Activated naive CD8-positive, alpha-beta T cell treated with anti-CD3 and anti-CD28 coated beads, Interleukin-2, amount 50 U/mL, for 24 hours (primary cell): ENCODE measurements around the gene INTS6L.
"Not testable (repeated sequence)": the region's sequence is repeated elsewhere in the genome, so short reads cannot be mapped to it uniquely, and the experiment has no call there.

Source experiments
- ATAC-seq: fragments of 150-1000 bp; cut with Tn5 transposase; one replicate; pipeline ENCODE4 v1.10.0; 2021
- DNase-seq: peaks from one replicate; pipeline ENCODE4 v3.0.0; 2021
- H3K27ac Mint-ChIP-seq: one replicate; pipeline ENCODE4 v1.8.0; 2021; ENCODE audit warnings: mild to moderate bottlenecking, mixed read lengths
- H3K27me3 Mint-ChIP-seq: one replicate; pipeline ENCODE4 v1.8.0; 2021; ENCODE audit warnings: mixed read lengths
- H3K36me3 Mint-ChIP-seq: one replicate; pipeline ENCODE4 v1.8.0; 2021; ENCODE audit warnings: low read depth, mixed read lengths
- H3K4me1 Mint-ChIP-seq: one replicate; pipeline ENCODE4 v1.8.0; 2021; ENCODE audit warnings: mixed read lengths
- H3K4me3 Mint-ChIP-seq: one replicate; pipeline ENCODE4 v1.8.0; 2021; ENCODE audit warnings: mild to moderate bottlenecking, moderate library complexity, mixed read lengths
- H3K9me3 Mint-ChIP-seq: one replicate; pipeline ENCODE4 v1.8.0; 2021; ENCODE audit warnings: mixed read lengths

Gene INTS6L

DNA sequence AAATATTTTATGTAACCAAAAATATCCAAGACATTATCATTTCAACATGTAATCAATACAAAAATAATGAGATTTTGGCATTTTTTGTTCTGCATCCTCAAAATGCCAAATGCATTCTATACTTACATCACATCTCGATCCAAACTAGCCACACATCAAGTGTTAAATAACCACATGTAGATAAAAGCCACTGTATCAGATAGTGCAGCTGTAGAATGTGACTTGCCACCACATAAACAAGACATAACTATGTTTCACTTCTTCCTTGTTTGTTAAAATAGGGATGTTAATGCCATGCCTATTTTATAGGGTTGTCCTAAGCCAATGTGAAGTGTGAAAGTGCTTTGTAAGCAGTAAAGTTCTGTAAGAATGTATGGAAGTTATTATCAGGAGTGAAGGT, 20.9 kb downstream of the INTS6L start:
- H3K27ac Mint-ChIP-seq = no peak overlapping the region
- H3K9me3 Mint-ChIP-seq = no peaks in the 10 kb centered on the region
- H3K4me1 Mint-ChIP-seq = peaks cover 49% of the 10 kb centered on the region

DNA sequence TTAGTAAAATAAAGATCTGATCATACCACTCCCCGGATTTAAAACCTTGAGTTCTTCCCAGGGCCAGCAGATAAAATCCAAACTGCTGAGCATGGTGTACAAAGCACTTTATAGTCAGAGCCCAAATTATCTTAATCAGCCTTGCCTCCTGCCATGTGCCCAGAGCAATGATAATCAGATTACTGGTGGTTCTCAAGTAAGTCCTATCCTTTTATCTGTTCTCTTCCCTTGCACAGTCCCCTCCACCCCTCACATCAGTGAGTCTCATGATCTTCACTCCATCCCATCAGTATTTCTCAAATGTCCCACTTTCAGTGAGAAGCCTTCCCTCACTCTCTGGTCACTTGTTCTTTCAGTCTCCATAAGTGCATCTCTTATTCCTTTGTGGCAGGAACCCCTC, 22.7 kb downstream of the INTS6L start:
- H3K9me3 Mint-ChIP-seq = no peaks in the 10 kb centered on the region
- DNase-seq (no peak), ATAC-seq (no peak)
- H3K27ac Mint-ChIP-seq = peak overlapping the region; percentile 36
- H3K36me3 Mint-ChIP-seq = peaks cover 8% of the 10 kb centered on the region
- H3K27me3 Mint-ChIP-seq = no peaks in the 10 kb centered on the region
- H3K4me1 Mint-ChIP-seq = peaks cover 33% of the 10 kb centered on the region
- no peak overlapping the region for H3K4me3 Mint-ChIP-seq

More for the DNA sequence above, 20.9 kb downstream of the INTS6L start:
- ATAC-seq (no peak), DNase-seq (no peak)
- Mint-ChIP-seq H3K36me3 (peaks cover 6% of the 10 kb centered on the region), H3K4me3 (no peak overlapping the region), H3K27me3 (no peaks in the 10 kb centered on the region)

DNA sequence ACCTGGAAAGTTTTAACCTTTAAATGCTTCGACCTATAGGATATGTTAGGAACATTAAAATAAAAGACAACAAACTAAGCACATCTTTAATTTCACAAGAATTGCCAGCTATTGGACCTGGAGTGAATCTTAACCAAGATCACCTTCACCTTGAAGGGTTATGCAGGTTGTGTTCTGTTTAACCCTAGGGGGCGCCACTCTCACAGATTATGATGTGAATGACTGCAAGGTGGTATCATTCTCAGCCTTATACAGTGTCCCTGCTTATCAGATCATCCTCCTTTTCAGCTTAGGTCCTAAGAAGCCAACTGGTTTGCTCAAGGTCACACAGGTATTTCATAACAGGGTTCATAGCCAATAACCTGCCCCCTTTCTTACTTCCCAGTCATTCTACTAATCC, 23.5 kb downstream of the INTS6L start:
- ATAC-seq (no peak), DNase-seq (peak; percentile 22)
- Mint-ChIP-seq H3K36me3 (peaks cover 6% of the 10 kb centered on the region), H3K27me3 (no peaks in the 10 kb centered on the region), H3K4me3 (no peak overlapping the region), H3K4me1 (peaks cover 28% of the 10 kb centered on the region), H3K27ac (no peak overlapping the region), H3K9me3 (no peaks in the 10 kb centered on the region)

DNA sequence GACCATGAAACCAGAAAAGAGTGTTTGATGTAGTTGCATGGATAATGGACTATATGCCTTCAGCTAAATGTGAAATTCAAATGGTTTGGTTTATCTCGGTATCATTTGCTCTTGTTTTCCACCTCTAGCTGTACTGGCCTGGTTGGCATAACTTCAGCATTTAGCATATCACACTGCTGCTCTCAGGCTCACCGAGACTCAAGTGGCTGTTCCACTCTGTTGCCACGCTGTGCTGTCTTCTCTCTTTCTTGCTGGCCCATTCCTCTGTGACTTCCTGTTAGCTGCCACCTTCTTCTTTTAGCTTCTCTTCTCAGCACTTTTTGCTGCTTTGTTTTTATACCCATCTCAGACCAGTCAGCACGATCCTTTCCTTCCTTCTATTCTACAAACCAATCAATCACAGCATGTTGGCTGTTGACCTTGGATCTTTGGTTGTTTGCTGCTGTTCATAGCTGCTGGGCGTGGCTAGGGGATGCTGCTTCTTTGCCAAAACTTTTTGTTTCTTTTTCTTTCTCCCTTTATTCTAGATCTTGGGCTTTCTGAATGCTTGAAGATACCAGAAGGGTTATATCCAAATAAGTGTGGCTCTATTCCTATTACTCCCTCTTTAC, 24.0 kb downstream of the INTS6L start:
- Mint-ChIP-seq H3K27ac (no peak overlapping the region), H3K4me3 (no peak overlapping the region), H3K4me1 (peaks cover 24% of the 10 kb centered on the region), H3K36me3 (peaks cover 6% of the 10 kb centered on the region), H3K27me3 (no peaks in the 10 kb centered on the region), H3K9me3 (no peaks in the 10 kb centered on the region)
- DNase-seq (no peak), ATAC-seq (no peak)

DNA sequence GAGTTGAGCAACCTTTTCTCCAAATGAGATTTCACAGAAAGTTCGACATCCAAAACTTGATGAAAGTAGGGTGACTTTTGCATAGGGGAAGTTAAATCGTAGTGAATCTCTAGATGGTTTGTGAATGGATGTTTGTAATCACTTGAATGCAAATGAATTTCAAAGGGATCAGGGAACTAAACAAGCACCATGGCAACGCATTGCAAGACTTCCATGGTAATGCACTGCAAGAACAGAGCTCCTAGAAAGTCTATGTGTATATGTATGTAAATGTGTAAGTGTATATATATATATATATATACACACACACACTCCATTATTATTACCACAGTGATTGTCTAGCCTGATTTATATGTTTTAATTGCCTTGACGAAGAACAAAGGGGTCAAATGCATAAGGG, 27.3 kb downstream of the INTS6L start:
- DNase-seq (no peak), ATAC-seq (no peak)
- no peaks in the 10 kb centered on the region for H3K27me3 Mint-ChIP-seq
- peaks cover 15% of the 10 kb centered on the region for H3K4me1 Mint-ChIP-seq
- H3K36me3 Mint-ChIP-seq = peaks cover 18% of the 10 kb centered on the region
- no peak overlapping the region for H3K4me3 Mint-ChIP-seq
- no peak overlapping the region for H3K27ac Mint-ChIP-seq
- no peaks in the 10 kb centered on the region for H3K9me3 Mint-ChIP-seq

DNA sequence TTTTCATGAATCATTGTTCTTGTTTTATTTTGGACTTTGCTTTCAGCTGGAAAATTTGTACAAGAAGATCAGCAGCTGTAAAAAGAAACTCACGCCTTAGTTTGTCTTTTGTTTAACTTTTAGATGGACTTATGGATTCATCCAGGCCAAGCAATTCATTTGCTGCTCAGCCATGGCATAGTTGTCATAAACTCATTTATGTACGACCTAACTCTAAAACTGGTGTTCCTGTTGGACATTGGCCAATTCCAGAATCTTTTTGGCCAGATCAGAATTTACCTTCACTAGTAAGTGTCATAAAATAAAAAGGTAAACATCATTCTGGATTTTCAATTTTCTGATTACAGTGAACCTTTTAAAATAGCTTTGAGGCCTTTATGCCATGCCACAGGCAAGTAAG, 29.1 kb downstream of the INTS6L start:
- ATAC-seq = no peak
- DNase-seq = no peak
- Mint-ChIP-seq H3K27ac (no peak overlapping the region), H3K4me1 (peaks cover under 1% of the 10 kb centered on the region), H3K27me3 (no peaks in the 10 kb centered on the region), H3K4me3 (no peak overlapping the region), H3K36me3 (peaks cover 23% of the 10 kb centered on the region), H3K9me3 (no peaks in the 10 kb centered on the region)

DNA sequence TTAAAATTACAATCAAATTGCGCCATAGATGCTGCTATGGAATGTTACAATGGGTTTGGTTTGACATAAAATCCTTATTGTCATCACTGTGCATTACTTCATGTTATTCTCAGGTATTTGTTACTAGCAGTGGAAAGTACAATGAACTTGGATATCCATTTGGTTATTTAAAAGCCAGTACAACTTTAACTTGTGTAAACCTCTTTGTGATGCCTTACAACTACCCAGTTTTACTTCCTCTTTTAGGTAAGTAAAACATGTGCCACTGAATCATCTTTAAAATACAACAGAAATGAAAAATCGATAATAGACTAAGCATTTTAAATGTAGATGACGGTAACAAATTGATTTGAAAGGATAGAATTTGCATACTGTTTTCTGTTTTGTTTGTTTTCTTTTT, 35.6 kb downstream of the INTS6L start:
- DNase-seq = no peak
- H3K27me3 Mint-ChIP-seq = no peaks in the 10 kb centered on the region
- no peak overlapping the region for H3K4me3 Mint-ChIP-seq
- no peaks in the 10 kb centered on the region for H3K9me3 Mint-ChIP-seq
- peaks cover 30% of the 10 kb centered on the region for H3K36me3 Mint-ChIP-seq
- peaks cover 1% of the 10 kb centered on the region for H3K4me1 Mint-ChIP-seq
- no peak overlapping the region for H3K27ac Mint-ChIP-seq
- ATAC-seq = no peak

DNA sequence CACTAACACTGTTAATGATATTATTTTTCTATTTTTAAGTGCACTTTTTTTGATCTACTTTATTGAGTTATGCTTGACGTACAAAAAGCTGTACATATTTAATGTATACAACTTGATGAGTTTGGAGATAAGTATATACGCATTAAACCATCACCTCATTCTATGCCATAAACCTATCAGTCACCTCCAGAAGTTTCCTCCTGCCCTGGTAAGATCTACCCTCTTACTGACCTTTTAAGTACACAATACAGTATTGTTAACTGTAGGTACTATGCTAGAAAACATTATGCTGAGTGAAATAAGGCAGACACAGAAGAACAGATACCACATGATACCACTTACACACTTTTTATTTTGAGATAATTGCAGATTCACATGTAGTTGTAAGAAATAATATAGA, 36.9 kb downstream of the INTS6L start:
- no peak overlapping the region for H3K4me3 Mint-ChIP-seq
- H3K27ac Mint-ChIP-seq = no peak overlapping the region
- ATAC-seq = no peak
- no peaks in the 10 kb centered on the region for H3K9me3 Mint-ChIP-seq
- peaks cover 1% of the 10 kb centered on the region for H3K4me1 Mint-ChIP-seq
- no peaks in the 10 kb centered on the region for H3K27me3 Mint-ChIP-seq
- DNase-seq = no peak
- H3K36me3 Mint-ChIP-seq = peaks cover 37% of the 10 kb centered on the region

DNA sequence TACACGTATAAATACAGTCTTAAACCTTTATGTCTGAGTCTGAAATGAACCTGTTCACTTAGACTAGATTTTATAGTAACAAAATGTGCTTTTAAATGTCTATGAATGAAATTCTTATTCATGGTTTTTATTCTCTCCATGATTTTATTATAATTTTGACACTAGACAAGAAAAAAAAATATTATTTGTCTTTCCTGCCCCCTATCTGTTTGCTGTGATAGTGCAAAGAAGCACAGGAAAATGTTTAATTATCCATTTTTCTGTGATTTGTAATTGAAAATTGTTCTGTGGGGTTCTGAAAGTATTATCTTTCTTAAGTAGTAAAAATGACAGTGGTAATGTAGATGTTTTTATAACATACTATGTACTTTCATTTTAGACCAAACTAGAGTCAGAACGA, 52.0 kb downstream of the INTS6L start:
- H3K9me3 Mint-ChIP-seq = no peaks in the 10 kb centered on the region
- H3K27me3 Mint-ChIP-seq = no peaks in the 10 kb centered on the region
- no peak overlapping the region for H3K27ac Mint-ChIP-seq
- no peak overlapping the region for H3K4me3 Mint-ChIP-seq
- ATAC-seq = no peak
- peaks cover 2% of the 10 kb centered on the region for H3K4me1 Mint-ChIP-seq
- peaks cover 20% of the 10 kb centered on the region for H3K36me3 Mint-ChIP-seq
- DNase-seq = no peak

DNA sequence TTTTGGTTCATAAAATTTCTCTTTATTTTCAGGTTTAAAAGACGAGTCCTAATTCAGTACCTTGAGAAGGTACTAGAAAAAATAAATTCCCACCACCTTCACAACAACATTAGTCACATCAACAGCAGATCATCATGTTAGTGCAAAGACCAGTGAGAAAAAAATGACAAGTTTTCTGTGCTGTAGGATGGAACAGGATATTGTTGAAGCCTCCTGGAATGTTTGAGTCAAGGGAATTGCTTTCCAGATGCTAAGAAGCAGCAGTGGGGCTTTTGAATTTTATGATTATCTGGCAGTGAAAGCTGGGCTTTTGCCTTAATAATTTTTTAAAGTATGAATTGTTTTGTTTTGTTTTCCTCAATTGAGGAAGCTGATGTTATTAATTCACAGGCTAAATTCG, 61.0 kb downstream of the INTS6L start:
- H3K4me1 Mint-ChIP-seq = peaks cover 2% of the 10 kb centered on the region
- H3K4me3 Mint-ChIP-seq = no peak overlapping the region
- ATAC-seq = no peak
- H3K27me3 Mint-ChIP-seq = no peaks in the 10 kb centered on the region
- DNase-seq = no peak
- H3K27ac Mint-ChIP-seq = no peak overlapping the region
- H3K9me3 Mint-ChIP-seq = no peaks in the 10 kb centered on the region
- H3K36me3 Mint-ChIP-seq = peaks cover 24% of the 10 kb centered on the region

DNA sequence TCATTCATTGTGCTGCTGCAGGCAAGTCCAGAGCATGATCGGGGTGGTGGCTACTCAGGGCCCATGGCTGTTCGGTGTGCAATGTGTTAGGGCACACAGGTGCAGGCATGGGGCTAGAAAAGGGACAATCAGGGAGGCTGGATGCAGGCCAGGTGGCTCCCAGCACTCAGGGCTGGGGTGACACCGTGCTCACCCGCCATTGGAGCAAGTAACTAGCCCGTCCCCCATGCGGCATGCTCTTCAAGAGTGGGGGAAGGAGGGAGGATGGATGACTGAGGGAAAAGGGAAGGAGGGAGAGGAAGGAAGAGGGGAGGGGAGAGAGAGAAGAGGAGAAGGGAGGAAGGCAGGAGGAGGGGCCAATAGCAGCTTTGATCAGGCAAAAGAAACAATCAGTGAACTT, 64.7 kb downstream of the INTS6L start:
- ATAC-seq = no peak
- Mint-ChIP-seq H3K27me3 (no peaks in the 10 kb centered on the region), H3K4me3 (no peak overlapping the region), H3K27ac (no peak overlapping the region), H3K9me3 (no peaks in the 10 kb centered on the region), H3K36me3 (peaks cover 8% of the 10 kb centered on the region), H3K4me1 (no peaks in the 10 kb centered on the region)
- DNase-seq = no peak

DNA sequence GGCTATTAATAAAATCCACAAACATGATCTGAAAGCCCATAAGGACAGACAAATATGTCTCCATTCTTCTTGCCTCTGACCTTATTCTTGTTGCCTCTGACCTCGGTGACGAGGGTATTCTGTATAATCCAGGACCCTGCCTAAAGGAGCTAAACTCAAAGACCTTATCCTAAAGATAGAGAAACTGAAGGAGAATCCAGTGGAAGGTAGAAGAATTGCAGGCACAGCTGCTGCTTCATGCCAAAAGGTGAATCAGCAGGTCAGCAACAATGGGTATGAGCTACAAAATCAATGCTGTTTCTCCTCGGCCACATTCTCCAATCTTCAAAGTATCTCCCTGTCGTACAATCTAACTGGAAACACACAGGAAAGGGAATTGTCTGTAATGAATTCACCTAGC, 71.4 kb downstream of the INTS6L start:
- H3K4me3 Mint-ChIP-seq = no peak overlapping the region
- H3K4me1 Mint-ChIP-seq = no peaks in the 10 kb centered on the region
- no peak overlapping the region for H3K27ac Mint-ChIP-seq
- peaks cover 3% of the 10 kb centered on the region for H3K27me3 Mint-ChIP-seq
- no peak for DNase-seq
- H3K9me3 Mint-ChIP-seq = no peaks in the 10 kb centered on the region
- ATAC-seq = no peak
- no peaks in the 10 kb centered on the region for H3K36me3 Mint-ChIP-seq

DNA sequence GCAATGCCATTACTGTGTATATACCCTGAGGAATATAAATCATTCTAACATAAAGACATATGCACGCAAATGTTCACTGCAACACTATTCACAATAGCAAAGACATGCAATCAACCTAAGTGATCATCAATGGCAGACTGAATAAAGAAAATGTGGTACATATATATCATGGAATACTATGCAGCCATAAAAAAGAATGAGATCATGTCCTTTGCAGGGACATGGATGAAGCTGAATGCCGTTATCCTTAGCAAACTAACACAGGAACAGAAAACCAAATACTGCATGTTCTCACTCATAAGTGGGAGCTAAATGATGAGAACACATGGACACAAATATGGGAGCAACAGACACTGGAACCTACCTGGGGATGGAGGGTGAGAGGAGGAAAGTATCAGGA, 73.6 kb downstream of the INTS6L start:
- H3K36me3 Mint-ChIP-seq, H3K4me1 Mint-ChIP-seq, H3K27me3 Mint-ChIP-seq, DNase-seq, H3K9me3 Mint-ChIP-seq, ATAC-seq, H3K4me3 Mint-ChIP-seq, H3K27ac Mint-ChIP-seq: not testable (repeated sequence)

DNA sequence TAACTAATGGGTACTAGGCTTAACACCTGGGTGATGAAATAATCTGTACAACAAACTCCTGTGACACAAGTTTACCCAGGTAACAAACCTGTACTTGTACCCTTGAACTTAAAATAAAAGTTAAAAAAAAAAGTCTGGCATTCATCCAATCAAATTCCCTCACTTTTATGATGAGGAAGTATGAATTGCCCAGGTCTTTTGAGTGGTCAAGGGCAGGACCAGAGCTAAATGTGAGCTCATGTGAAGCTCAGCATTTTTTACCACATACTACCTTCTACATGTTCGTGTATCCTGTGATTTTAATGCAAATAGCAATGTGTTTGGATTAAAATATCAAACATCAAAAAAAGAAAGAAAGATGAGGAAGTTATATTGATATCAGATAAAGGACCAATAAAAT, 74.0 kb downstream of the INTS6L start:
- not testable (repeated sequence) for H3K4me3 Mint-ChIP-seq

DNA sequence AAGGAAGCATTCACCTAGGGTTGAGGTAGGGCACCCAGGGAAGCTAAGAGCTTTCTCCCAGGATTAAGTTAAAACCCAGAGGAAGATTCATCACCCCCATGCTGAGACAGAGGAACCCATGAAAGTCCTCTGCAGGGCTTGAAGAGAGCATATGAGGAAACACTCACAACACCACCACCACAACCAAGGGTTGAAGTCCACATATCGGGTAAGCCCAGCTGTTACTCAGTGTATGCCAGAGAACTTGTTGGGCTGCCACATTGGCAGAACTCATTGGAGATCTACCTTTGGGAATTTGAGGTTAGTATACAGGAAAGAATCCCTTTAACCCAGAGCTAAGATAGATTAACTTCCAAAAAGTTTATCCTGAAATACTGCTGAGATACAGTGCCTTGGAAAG, 75.1 kb downstream of the INTS6L start:
- Mint-ChIP-seq H3K36me3 (no peaks in the 10 kb centered on the region), H3K27me3 (peaks cover 6% of the 10 kb centered on the region), H3K27ac (no peak overlapping the region), H3K4me1 (no peaks in the 10 kb centered on the region), H3K4me3 (no peak overlapping the region), H3K9me3 (no peaks in the 10 kb centered on the region)
- ATAC-seq (no peak), DNase-seq (no peak)

More for the DNA sequence above, 74.0 kb downstream of the INTS6L start:
- H3K27ac Mint-ChIP-seq, H3K4me1 Mint-ChIP-seq, H3K36me3 Mint-ChIP-seq, ATAC-seq, H3K27me3 Mint-ChIP-seq, H3K9me3 Mint-ChIP-seq, DNase-seq: not testable (repeated sequence)

DNA sequence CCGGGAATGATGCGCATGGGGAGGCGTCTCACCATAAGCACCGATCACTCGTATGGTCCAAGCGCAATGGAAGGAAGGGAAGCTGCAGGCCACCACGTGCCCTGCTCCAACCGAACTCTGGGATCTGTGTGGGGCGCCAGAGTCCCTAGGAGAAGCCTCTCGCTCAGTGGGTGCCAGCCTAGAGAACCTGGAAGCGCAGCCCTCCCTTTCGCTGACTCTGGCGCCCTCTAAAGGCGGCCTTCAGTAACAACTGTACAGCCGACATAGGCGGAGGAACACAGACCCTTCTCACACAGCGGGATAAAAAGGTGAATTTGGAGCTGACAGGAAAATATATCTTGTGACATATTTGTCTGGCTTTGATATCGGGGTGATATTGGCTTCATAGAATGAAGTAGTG, 76.0 kb downstream of the INTS6L start:
- ATAC-seq = no peak
- no peaks in the 10 kb centered on the region for H3K9me3 Mint-ChIP-seq
- H3K4me3 Mint-ChIP-seq = no peak overlapping the region
- no peak overlapping the region for H3K27ac Mint-ChIP-seq
- H3K4me1 Mint-ChIP-seq = no peaks in the 10 kb centered on the region
- no peaks in the 10 kb centered on the region for H3K36me3 Mint-ChIP-seq
- peaks cover 6% of the 10 kb centered on the region for H3K27me3 Mint-ChIP-seq
- peak; percentile 60 for DNase-seq
